Colonic mucosa (tissue), 4 donors: ENCODE measurements around the gene CTCFL. TPM values are rescaled to one million over a fixed set of nuclear protein-coding genes. Genes with fewer than 3 reads are reported as not detected.

Source experiments
- DNase-seq: peaks from one replicate; pipeline ENCODE4 v3.0.0-alpha.2; 2020
- H3K27ac ChIP-seq: fragments of 200-600 bp; one replicate; pipeline ENCODE4 v1.8.0; 2021
- H3K27me3 ChIP-seq: fragments of 200-600 bp; one replicate; pipeline ENCODE4 v1.8.0; 2021
- H3K36me3 ChIP-seq: fragments of 200-600 bp; one replicate; pipeline ENCODE4 v1.8.0; 2021
- H3K4me1 ChIP-seq: fragments of 200-600 bp; one replicate; pipeline ENCODE4 v1.8.0; 2021; ENCODE audit warnings: mild to moderate bottlenecking
- H3K4me3 ChIP-seq: fragments of 200-600 bp; one replicate; pipeline ENCODE4 v1.8.0; 2021
- H3K9ac ChIP-seq, 2 donors: one replicate each; pipeline ENCODE4 v1.7.0; 2013; ENCODE audit warnings: control low read depth in 2 of 2, low read depth in 2 of 2, low read length in 2 of 2
- H3K9me3 ChIP-seq: fragments of 200-600 bp; one replicate; pipeline ENCODE4 v1.8.0; 2021
- intact Hi-C: fragments of 100-400 bp; cut with DNase I; formaldehyde crosslinking; loops from one replicate; pipeline ENCODE4 v1.14.1; 2022
- total RNA-seq, 2 donors: library from RNA; stranded (reverse); fragmentation: NEBNext Ultra II Directional in 1 of 2; extraction: Animal tissue kit (Norgen Biotek cat#: 25700) in 1 of 2; gene quantifications; one replicate each; pipeline ENCODE4 v1.2.1, GENCODE V29; 2021
- TF ChIP-seq, protein P1 (sequence below): fragments of 200-600 bp; IDR thresholded peaks from one replicate; pipeline ENCODE4 v1.8.0; 2022; ENCODE audit warnings: antibody characterized with exemption, mild to moderate bottlenecking
- donor health status: healthy.
- donor health status: DM: no; HTN: no; CAD: no.
- donor health status: DM: no; HTN: no; CAD: no.

Gene CTCFL
- total RNA-seq, 2 donors from 2014 or later: 0.47 TPM; not detected in 1

- H3K27me3 ChIP-seq: peaks cover 3% of the 10 kb centered on the region
- peak; percentile 66 for DNase-seq
- H3K36me3 ChIP-seq: no peaks in the 10 kb centered on the region
- H3K4me1 ChIP-seq: no peaks in the 10 kb centered on the region
- peak overlapping the region; percentile 81 for H3K27ac ChIP-seq
- H3K9ac ChIP-seq: peak overlapping the region in 1 of 2 donors; percentile 42
- intact Hi-C loops: no loop called here
- H3K4me3 ChIP-seq: no peak overlapping the region
- TF ChIP-seq, protein P1, sequence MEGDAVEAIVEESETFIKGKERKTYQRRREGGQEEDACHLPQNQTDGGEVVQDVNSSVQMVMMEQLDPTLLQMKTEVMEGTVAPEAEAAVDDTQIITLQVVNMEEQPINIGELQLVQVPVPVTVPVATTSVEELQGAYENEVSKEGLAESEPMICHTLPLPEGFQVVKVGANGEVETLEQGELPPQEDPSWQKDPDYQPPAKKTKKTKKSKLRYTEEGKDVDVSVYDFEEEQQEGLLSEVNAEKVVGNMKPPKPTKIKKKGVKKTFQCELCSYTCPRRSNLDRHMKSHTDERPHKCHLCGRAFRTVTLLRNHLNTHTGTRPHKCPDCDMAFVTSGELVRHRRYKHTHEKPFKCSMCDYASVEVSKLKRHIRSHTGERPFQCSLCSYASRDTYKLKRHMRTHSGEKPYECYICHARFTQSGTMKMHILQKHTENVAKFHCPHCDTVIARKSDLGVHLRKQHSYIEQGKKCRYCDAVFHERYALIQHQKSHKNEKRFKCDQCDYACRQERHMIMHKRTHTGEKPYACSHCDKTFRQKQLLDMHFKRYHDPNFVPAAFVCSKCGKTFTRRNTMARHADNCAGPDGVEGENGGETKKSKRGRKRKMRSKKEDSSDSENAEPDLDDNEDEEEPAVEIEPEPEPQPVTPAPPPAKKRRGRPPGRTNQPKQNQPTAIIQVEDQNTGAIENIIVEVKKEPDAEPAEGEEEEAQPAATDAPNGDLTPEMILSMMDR: no peak
- no peaks in the 10 kb centered on the region for H3K9me3 ChIP-seq
These were observed 33.8 kb upstream of the CTCFL start for GRCh38 chr20:57558614-57559288.

- H3K9me3 ChIP-seq: no peaks in the 10 kb centered on the region
- TF ChIP-seq, protein P1: no peak
- intact Hi-C loops: no loop called here
- no peak overlapping the region for H3K4me3 ChIP-seq
- H3K27ac ChIP-seq: peak overlapping the region; percentile 81
- no peaks in the 10 kb centered on the region for H3K4me1 ChIP-seq
- H3K36me3 ChIP-seq: no peaks in the 10 kb centered on the region
- H3K27me3 ChIP-seq: peaks cover 3% of the 10 kb centered on the region
- no peak for DNase-seq
- H3K9ac ChIP-seq: peak overlapping the region in 1 of 2 donors; percentile 53
These were observed 33.1 kb upstream of the CTCFL start for GRCh38 chr20:57557926-57558613.

- no peak overlapping the region for H3K4me3 ChIP-seq
- intact Hi-C loops: no loop called here
- H3K9ac ChIP-seq: no peak overlapping the region
- no peaks in the 10 kb centered on the region for H3K9me3 ChIP-seq
- no peak overlapping the region for H3K27ac ChIP-seq
- H3K36me3 ChIP-seq: no peaks in the 10 kb centered on the region
- TF ChIP-seq, protein P1: no peak
- DNase-seq: no peak
- peaks cover 3% of the 10 kb centered on the region for H3K27me3 ChIP-seq
- no peaks in the 10 kb centered on the region for H3K4me1 ChIP-seq
These were observed 32.0 kb upstream of the CTCFL start for GRCh38 chr20:57556980-57557274.

DNA sequence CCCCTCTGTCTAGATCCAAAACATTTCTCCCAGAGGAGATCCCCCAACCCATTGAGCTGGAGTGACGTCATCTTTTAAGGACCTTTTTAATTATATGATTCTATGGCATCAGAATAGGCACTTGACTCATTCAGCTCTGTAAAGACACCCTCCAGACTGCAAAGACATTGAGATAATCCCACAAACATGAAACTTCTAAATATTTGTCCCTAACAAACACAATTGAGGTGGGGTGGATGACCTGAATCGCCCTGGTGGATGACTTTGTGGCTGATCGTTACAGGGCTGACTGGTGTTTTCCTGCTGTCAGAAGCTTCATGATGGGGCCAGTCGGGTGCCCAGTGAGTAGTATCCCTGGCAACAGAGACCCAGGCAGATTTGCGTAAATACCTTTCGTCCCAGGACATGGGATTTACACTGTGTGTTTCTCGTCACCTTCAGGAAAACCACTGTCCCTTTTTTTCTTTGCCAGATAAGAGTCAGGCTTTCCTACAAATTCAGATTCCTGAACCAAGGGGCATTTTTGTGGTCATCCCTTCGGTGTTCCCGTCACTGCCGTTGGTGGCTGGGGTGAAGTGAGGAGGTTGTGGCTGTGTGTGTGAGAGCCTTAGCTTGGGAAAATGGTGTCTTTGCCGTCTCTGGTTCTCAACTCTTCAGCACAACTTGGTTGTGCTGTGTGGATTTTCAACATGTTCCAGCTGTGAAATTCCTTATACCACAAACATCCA lies 30.7 kb upstream of the CTCFL start:
- intact Hi-C loops: no loop called here

GRCh38 chr20:57553376-57554018 lies 28.6 kb upstream of the CTCFL start:
- Histone ChIP-seq H3K27me3 (peaks cover 3% of the 10 kb centered on the region), H3K4me1 (no peaks in the 10 kb centered on the region), H3K9ac (no peak overlapping the region), H3K27ac (no peak overlapping the region), H3K4me3 (no peak overlapping the region), H3K36me3 (no peaks in the 10 kb centered on the region), H3K9me3 (no peaks in the 10 kb centered on the region)
- intact Hi-C loops: no loop called here
- TF ChIP-seq, protein P1: no peak
- no peak for DNase-seq

More for the DNA sequence above, 30.7 kb upstream of the CTCFL start:
- Histone ChIP-seq H3K9ac (no peak overlapping the region), H3K9me3 (no peaks in the 10 kb centered on the region), H3K36me3 (no peaks in the 10 kb centered on the region), H3K4me3 (no peak overlapping the region), H3K27me3 (peaks cover 3% of the 10 kb centered on the region), H3K4me1 (no peaks in the 10 kb centered on the region), H3K27ac (no peak overlapping the region)
- no peak for DNase-seq
- TF ChIP-seq, protein P1: no peak
